ENCODE data around the gene SORCS2. TPM values are rescaled to one million over a fixed set of nuclear protein-coding genes. Genes with fewer than 3 reads are reported as not detected.

The SORCS2 gene
- polyA plus RNA-seq, 1 of the 3 experiments (the other 2 are of a cell fraction): 1.6 TPM

- peaks cover 42% of the 10 kb centered on the region for H3F3A ChIP-seq (replicated peaks; ENCODE audit: insufficient read depth)
- H3K36me3 ChIP-seq (replicated peaks in 1 of 2; ENCODE audit: control insufficient read depth in 1 of 2, insufficient read depth in 2 of 2, low read length in 1 of 2): peaks cover 83 to 87% of the 10 kb centered on the region in 2 experiments
- peaks cover 46% of the 10 kb centered on the region for H4K20me1 ChIP-seq (ENCODE audit: insufficient read depth)
- 88% methylated on average over 13 of the region's 13 CpGs for WGBS (ENCODE audit: low lambda C conversion rate)
- CTCF ChIA-PET: interaction anchor here (0.7 to 3.9 kb wide), 3 partner anchors 11 to 22 kb away, joined by 3 to 27 read pairs (median 3); no protein-coding TSS in a partner anchor
- H3K9me3 ChIP-seq: no peaks in the 10 kb centered on the region
- no peaks in the 10 kb centered on the region for H3K9me2 ChIP-seq
- TF ChIP-seq TCF12 (IDR thresholded peaks at IDR 0.05): no peak
- TF ChIP-seq RCOR1 (IDR thresholded peaks at IDR 0.05; ENCODE audit: low read length): no peak
- no peak for TF ChIP-seq ZBTB33 (IDR thresholded peaks at IDR 0.05; ENCODE audit: borderline replicate concordance, low read depth)
- TF ChIP-seq NRF1 (IDR thresholded peaks at IDR 0.05; ENCODE audit: low read depth, low read length): no peak
- POLR2A ChIA-PET: no interaction called here
- peaks cover 94% of the 10 kb centered on the region for H3K79me2 ChIP-seq (ENCODE audit: insufficient read depth)
- peaks cover 39 to 64% of the 10 kb centered on the region in 2 experiments for H3K4me1 ChIP-seq (ENCODE audit: control insufficient read depth in 1 of 2, insufficient read depth in 2 of 2, low read depth in 1 of 2, low read length in 1 of 2)
- peak overlapping the region; percentile 34; the same call in 1 of the 2 replicates for H3K4me2 ChIP-seq
- H3K4me3 ChIP-seq (ENCODE audit: low read depth in 2 of 2, low read length in 1 of 2): no peak overlapping the region
- no peak overlapping the region for H2AFZ ChIP-seq (ENCODE audit: low read depth)
- H3K27me3 ChIP-seq (ENCODE audit: insufficient read depth): no peaks in the 10 kb centered on the region
- peak overlapping the region; percentile 53 to 86 for H3K27ac ChIP-seq (ENCODE audit: low read depth in 2 of 2, low read length in 1 of 2)
- DNase-seq: no peak
- H3K9ac ChIP-seq: no peak overlapping the region
Measured at GRCh38 chr4:7781366-7781765, 589.0 kb downstream of the SORCS2 start.

GRCh38 chr4:7781993-7782392 is 589.7 kb downstream of the SORCS2 start:
- no peak overlapping the region for H2AFZ ChIP-seq (ENCODE audit: low read depth)
- peaks cover 41 to 64% of the 10 kb centered on the region in 2 experiments for H3K4me1 ChIP-seq (ENCODE audit: control insufficient read depth in 1 of 2, insufficient read depth in 2 of 2, low read depth in 1 of 2, low read length in 1 of 2)
- no peak for DNase-seq
- WGBS (ENCODE audit: low lambda C conversion rate): 86% methylated on average over 14 of the region's 17 CpGs
- no peak overlapping the region for H3K4me3 ChIP-seq (ENCODE audit: low read depth in 2 of 2, low read length in 1 of 2)
- H3K36me3 ChIP-seq (replicated peaks in 1 of 2; ENCODE audit: control insufficient read depth in 1 of 2, insufficient read depth in 2 of 2, low read length in 1 of 2): peaks cover 83 to 87% of the 10 kb centered on the region in 2 experiments
- H3K9ac ChIP-seq: peak overlapping the region; percentile 17; the same call in 1 of the 2 replicates
- H3K27ac ChIP-seq (ENCODE audit: low read depth in 2 of 2, low read length in 1 of 2): peak overlapping the region; percentile 53 to 86
- ChIA-PET CTCF (interaction anchor here (1.0 to 3.9 kb wide), 2 partner anchors 12 to 22 kb away, joined by 3 to 27 read pairs; no protein-coding TSS in a partner anchor), POLR2A (no interaction called here)
- TF ChIP-seq CTCF (IDR thresholded peaks at IDR 0.05): no peak
- TF ChIP-seq MAX (IDR thresholded peaks at IDR 0.05; ENCODE audit: low read depth): no peak
- no peaks in the 10 kb centered on the region for H3K27me3 ChIP-seq (ENCODE audit: insufficient read depth)
- peaks cover 94% of the 10 kb centered on the region for H3K79me2 ChIP-seq (ENCODE audit: insufficient read depth)
- H3K9me2 ChIP-seq: no peaks in the 10 kb centered on the region
- H3F3A ChIP-seq (replicated peaks; ENCODE audit: insufficient read depth): peaks cover 45% of the 10 kb centered on the region
- peak overlapping the region; percentile 34; the same call in 1 of the 2 replicates for H3K4me2 ChIP-seq
- H3K9me3 ChIP-seq: no peaks in the 10 kb centered on the region
- peaks cover 46% of the 10 kb centered on the region for H4K20me1 ChIP-seq (ENCODE audit: insufficient read depth)

Data from SK-N-SH (cell line).